Measurements from ENCODE around the gene DIPK1C.

GRCh38 chr18:74414953-74415515, 42.1 kb downstream of the DIPK1C start:
- TF ChIP-seq POLR2A (IDR thresholded peaks at IDR 0.05): no peak
- no peak for TF ChIP-seq POLR2AphosphoS5 (IDR thresholded peaks at IDR 0.05)
- no peak for TF ChIP-seq CTCF (IDR thresholded peaks at IDR 0.05)

Data from gastroesophageal sphincter (tissue), 3 donors.